Renal cortical epithelial cell (primary cell): ENCODE results near the gene KAZN. TPM values are rescaled to one million over a fixed set of nuclear protein-coding genes. Genes with fewer than 3 reads are reported as not detected.

Source experiments
- DNase-seq: peaks from one replicate; pipeline ENCODE4 v3.0.0-alpha.2; 2011; ENCODE audit warnings: low read depth
- total RNA-seq: library from RNA; depleted of rRNA; stranded (reverse); fragments of >200 nt; gene quantifications from 2 replicates; pipeline ENCODE4 v1.2.3, GENCODE V29; 2014

KAZN gene
- total RNA-seq, 1 donor from 2014 or later = 30.8 TPM

DNA sequence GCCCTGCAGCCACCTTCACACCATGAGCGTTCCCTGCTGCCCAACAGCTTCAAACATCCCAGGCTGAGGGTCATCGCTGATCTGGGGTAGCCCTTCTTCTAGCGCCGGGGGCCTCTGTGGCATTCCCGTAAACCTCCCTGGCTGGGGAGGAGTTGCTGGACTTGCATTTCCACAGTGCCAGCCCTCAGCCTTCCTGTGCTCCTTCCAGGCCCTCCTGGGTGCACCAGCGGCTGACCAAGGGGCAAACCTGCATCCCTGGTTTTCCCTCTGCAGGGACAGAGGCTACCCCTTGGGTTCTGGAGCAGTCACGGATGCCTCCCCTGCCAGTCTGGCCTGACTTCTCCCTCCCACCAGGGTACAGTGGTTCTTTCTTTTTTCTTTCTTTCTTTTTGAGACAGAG lies 336.4 kb downstream of the KAZN start:
- no peak for DNase-seq

DNA sequence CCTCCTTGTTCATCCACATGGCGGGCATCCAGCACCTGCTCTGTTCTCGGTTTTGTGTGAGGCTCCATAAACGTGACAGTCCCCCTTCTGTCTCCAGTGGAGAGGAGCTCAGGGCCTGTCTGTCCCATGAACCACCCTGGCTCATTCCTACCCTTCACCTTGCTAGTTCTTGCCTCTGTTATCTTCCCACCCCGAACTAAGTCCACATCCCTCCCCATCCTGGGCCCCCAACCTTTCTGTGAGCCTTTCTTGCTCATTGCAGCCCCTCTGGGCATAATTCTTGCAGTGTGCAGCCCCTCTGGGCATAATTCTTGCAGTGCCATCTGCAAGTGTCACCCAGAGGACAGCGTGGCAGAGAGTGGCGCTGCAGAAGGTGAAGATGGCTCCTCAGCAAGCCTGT lies 338.3 kb downstream of the KAZN start:
- no peak for DNase-seq

- DNase-seq = no peak
Measured at GRCh38 chr1:14937288-14937949, 338.9 kb downstream of the KAZN start.

- DNase-seq = peak; percentile 84
Measured at GRCh38 chr1:14939527-14940284, 341.2 kb downstream of the KAZN start.

DNA sequence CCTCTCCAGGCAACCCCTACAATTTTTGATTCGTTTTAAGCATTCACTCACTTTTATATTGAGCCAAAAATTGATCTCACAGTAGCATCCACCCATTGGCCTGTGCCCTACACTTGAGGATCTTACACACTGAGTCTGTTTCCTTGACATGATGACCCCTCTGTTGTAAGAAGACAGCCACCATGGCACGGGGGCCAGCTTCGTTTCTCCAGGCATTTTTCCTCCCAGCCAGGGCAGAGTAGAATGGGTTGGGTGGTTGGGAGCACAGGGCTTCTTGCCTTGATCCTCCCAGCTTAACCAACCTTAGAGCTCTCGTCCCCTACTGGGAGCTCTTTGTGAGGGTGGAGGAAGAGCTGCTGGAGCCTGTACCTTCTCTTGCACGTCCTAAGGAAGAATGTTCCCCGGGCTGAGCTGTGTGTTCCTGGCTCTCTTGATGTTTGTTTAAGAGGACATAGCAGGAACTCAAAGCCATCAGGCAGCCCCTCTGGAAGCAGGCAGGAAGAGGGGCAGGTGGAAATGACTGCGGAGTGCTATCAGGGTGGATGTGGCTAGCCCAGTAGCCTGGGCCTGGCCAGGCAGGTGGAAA lies 341.9 kb downstream of the KAZN start:
- DNase-seq = no peak

DNA sequence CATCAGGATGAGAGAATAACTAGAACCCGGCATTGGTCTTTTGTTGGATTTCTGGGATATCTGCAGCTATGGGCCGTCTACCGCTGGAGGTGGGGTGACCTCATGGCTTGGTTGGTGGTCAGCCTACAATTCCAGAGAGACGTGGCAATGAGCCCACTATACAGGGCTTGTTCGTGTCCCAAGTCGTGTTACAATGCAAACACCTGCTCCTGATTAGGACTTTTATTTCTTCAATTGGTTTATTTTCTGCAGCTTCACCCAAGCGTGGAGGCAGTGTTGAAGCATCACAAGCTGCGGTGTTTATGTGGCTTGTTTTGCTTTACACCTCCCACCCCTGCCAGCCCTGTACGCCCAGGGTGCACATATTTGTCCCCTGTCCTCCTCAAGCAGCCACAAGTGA lies 343.4 kb downstream of the KAZN start:
- DNase-seq = peak; percentile 75

GRCh38 chr1:14944471-14944985 lies 346.0 kb downstream of the KAZN start:
- no peak for DNase-seq

GRCh38 chr1:14945132-14946010 lies 346.9 kb downstream of the KAZN start:
- peak; percentile 75 for DNase-seq

- DNase-seq = no peak
Measured at GRCh38 chr1:14946011-14946359, 347.5 kb downstream of the KAZN start.

- DNase-seq = peak; percentile 65
Measured at GRCh38 chr1:14946684-14947238, 348.3 kb downstream of the KAZN start.

DNA sequence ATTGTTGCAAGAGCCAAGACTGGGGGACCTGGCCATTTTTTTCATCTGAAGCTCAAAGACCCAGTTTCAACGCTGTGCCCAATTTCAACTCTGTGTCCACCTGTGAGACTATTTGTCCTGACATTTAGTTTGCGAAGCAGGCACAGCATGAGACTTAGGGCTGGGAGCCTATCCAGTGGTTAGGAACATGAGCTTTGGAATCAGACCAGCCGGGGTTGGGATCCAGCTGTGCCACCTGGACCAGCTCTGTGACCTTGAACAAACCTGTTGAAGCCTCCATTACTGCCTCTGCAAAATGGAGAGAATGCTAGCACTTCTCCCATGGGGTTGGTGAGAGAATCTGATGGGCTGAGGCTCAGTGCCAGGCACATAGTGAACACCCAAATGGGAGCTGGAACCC lies 348.9 kb downstream of the KAZN start:
- no peak for DNase-seq

- DNase-seq = no peak
Measured at GRCh38 chr1:14948112-14948652, 349.7 kb downstream of the KAZN start.

- no peak for DNase-seq
Measured at GRCh38 chr1:14949270-14949835, 350.9 kb downstream of the KAZN start.

DNA sequence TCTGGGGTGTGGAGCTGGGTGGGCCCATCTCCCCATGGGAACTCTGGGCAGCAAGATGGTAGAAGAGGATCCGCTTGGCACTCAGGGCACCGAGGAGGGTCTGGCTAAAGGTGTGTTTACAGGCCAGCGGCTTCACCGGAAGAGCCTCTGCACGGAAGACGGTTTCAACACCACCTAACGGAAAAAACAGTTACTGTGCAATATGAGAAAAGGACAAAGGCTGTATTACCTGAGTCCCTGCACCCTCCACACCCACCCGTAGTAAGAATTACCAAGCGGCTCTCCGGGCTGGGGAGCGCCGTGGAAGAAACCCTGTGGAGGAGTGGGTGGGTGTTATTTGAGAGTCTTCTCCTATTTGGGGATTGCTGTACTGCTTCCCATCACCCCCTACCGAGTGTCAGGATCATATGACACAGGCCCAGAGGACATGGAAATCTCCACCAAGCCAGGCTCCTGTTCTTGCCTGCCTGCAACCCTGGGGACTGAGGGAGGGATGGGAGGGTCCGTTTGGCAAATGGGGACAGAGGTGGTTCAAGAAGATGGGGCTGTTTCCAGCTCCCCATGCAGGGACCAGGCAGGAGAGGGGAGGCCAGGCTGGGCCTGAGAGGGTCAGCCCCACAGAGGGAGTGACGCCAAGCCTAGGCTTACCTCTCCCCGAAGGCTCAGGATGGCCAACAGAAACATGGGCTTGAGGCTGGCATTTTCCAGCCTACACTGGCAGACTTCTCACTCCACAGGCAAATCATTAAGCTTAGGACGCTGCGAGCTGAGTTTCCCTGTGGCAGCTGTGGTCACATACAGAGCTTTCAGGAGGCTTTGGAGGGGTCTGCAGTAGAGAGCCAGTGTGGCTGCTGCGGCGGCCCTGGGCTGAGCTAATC lies 351.6 kb downstream of the KAZN start:
- peak; percentile 70 for DNase-seq

DNA sequence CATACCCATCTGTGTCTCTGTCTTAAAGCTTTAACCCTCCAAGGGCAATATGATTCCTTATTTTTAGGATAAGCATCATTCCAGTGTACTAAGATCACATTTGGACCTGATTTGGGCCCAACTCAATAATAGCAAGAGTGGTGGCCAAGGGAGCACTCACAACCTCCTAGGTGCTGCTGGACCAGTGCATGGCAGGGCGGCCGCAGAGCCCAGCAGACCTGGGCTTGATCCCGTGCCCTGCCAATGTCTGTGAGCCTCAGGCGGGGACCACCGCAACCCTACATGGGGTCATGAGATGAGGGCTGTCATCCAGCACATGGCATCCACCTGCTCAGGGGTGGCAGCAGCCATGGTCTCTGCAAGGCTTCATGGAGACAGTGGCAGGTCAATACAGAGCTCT lies 353.3 kb downstream of the KAZN start:
- DNase-seq = no peak

GRCh38 chr1:14952626-14953314 lies 354.3 kb downstream of the KAZN start:
- DNase-seq = no peak

- no peak for DNase-seq
Measured at GRCh38 chr1:14954210-14954609, 355.7 kb downstream of the KAZN start.

DNA sequence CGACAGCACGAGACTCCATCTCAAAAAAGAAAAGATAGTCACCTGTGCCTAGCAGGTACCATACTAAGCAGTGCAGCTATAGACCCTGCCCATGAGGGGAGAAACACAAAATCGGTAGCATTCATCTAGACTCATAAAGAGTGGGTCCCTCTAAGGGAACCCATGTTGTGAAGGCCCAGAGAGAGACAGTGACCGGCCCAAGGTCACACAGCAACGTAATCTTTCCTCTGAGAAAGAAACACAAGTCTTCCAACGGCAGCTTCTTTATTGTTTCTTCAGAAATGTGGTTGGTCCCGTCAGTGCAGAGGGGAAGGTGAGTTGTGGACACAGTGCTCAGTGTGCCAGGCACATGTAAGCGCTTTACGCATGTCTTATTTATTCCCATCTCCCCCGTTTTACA lies 356.4 kb downstream of the KAZN start:
- DNase-seq = no peak

- DNase-seq = no peak
Measured at GRCh38 chr1:14955402-14955801, 356.9 kb downstream of the KAZN start.
